Lower leg skin (tissue), 3 donors: ENCODE measurements around the gene CAMKMT.

Experiments used
- CTCF ChIP-seq, 3 donors: fragments of 450-650 bp; IDR thresholded peaks; one replicate each; pipeline ENCODE4 v1.5.1; 2016; ENCODE audit warnings: antibody characterized with exemption in 3 of 3, mild to moderate bottlenecking in 3 of 3, moderate library complexity in 2 of 3
- POLR2A ChIP-seq, 2 donors: fragments of 450-650 bp; IDR thresholded peaks; one replicate each; pipeline ENCODE4 v1.6.1; 2016 to 2017; ENCODE audit warnings: antibody characterized with exemption in 2 of 2, mild to moderate bottlenecking in 1 of 2, moderate library complexity in 1 of 2

GRCh38 chr2:44751754-44752479 is 390.2 kb downstream of the CAMKMT start:
- no peak for TF ChIP-seq CTCF (IDR thresholded peaks at IDR 0.05)
- no peak for TF ChIP-seq POLR2A (IDR thresholded peaks at IDR 0.05)
